HG02623 (cell line): ENCODE measurements around the gene TRAF3IP1.
"Not testable (repeated sequence)": the region's sequence is repeated elsewhere in the genome, so short reads cannot be mapped to it uniquely, and the experiment has no call there.

Experiments
- ATAC-seq: cut with Tn5 transposase; IDR thresholded peaks from one replicate; pipeline ENCODE4 v1.9.1; 2021; ENCODE audit warnings: moderate library complexity; ENCODE audit not compliant: unreplicated experiment

TRAF3IP1 gene

DNA sequence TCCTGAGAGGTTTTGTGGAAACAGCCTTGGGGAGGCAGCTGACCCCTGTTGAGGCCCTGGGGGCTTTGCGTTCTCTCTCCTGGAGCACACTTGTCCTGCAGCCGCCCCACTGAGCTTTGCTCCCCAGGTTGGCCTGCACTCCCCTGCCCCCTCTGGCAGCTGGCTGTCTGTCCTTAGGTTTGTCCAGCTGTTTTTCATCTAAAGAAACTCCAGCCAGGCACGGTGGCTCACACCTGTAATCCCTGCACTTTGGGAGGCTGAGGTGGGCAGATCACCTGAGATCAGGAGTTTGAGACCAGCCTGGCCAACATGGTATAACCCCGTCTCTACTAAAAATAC, 84.9 kb downstream of the TRAF3IP1 start:
- not testable (repeated sequence) for ATAC-seq

DNA sequence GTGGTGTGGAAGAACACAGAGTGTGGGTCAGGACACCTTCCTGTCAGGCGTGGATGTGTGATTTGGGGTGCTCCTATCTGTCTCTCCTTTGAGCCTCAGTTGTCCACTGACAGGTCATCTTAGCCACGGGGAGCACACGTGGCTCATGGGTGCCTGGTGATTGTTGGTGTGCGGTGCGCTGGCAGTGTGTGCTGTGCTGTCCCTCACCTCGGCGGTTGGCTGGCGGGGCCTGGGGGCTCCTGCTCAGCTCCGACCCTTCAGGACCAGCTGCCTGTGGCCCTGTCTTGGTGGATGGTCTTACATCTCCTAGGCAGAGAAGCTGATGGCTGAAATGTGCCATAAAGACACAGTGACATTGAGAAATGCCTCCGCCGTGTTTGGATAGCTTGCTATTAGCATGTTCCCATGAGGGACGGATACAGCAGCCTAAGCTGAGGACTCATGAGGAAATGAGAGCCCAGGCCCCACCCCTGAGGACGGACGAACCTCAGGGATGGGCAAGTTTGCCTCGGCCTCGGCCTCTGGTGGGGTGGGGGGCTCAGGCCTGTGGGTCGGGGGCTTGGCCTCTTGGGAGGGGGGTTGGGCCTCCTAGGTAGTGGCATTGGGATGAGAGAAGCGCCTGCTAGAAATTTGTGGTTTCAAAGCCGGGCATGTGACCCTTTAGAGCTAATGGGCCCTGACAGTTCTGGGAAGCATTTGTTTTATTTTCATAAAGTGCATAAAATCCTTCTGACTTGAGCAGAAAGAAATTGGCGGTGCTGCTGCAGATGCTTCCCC, 86.1 kb downstream of the TRAF3IP1 start:
- no peak for ATAC-seq

DNA sequence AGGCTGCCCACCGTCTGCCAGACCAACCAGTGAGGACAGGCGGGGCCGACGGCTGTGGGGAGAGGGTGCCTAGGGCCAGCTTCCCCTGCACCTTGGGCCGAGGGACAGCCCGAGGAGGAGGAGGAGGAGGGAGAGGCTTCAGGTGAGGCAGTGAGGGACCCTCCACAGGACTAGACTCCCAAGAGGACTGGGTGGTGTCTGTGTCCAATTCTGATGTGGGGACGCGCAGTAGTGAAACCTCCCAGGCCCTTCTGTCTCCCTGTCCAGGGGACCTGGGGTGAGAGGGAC, 86.6 kb downstream of the TRAF3IP1 start:
- no peak for ATAC-seq

DNA sequence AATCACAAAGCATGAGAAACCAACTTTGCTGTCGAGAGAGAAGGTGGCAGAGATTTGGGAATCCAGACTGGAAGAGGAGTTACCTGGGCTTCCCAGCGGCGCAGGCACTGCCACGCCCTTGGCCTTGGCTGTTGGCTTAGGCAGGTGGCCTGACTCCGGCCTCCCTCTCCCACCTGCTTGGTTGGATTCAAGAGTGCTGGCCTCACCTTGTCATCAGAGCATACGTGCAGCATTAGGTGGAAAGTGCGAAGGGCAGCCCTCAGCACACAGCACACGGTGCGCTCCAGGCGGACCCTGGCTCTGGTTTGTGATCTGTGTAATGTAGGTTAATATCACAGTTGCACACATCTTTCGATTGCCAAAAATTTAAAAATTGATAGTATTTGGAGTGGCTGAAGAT, 87.2 kb downstream of the TRAF3IP1 start:
- ATAC-seq: no peak

DNA sequence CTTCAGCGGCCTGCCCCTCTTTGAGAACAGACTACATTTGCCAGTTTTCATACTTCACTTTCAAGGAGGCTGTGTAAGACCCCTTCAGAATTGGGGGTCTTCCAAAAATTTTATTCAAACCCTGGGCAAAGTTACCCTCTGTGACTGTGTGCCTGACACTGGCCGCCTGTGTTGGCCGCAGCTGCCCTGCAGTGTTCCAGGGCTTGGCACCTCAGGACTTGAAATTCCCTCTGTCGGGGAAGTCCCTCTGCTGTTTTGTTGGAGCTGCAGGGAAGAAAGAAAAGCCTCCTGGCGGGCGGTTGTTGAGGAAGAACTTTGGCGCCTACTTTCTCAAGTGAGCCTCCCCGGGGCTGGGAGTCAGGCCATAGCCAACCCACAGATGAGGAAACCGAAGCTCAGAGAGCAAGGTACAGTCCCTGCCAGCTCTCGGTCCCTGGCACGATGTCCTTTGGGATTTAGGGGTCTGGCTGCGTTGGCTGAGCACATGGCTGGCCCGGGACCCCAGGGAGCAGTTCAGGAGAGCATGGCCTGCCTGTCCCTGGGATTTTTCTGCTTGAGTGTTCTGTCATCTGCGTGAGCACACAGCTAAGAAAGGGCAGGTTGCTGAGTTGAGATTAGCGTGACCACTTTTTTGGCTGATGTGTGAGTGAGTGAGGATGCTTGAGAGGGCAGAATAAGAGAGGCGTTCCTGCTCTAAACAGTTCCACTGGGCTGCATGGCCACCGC, 88.5 kb downstream of the TRAF3IP1 start:
- no peak for ATAC-seq

DNA sequence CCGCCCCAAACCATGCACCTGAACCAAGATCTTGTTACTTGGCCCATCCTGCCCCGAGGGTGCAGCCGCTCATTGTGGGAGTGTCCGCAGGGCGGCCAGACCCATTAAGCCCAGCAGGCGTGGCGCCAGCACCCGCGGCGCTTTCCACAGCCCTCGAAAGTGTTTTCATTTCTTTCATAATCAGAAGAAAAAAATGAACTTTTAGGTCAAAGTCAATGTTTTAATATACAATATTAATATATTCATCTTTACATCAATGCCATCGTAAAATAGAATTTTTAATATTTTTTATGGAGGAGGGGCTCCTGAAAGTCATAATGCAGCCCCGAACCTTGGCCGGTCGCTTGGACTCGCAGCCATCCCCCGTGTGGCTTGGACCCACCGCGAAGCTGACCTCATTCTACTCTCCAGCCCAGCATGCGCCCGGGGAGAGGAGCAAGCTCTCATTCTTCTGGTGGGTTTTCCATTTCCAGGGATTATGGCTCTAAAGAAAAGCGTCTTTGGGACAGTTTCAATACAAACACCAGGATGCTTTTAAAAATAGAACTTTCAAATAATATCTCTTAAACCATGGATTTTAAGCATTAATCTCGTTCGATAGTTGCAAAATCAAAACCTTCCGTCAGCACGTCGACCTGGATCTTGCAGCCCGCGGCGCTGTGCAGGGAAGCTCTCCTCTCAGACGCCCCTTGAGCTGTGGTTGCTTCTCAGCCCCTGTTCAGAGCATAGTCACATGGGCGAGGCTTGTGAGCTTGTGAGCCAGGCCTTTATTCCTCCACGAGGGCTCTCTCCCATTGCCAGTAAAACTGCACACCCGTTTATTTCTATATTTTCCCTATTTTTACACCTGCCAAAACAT, 89.3 kb downstream of the TRAF3IP1 start:
- no peak for ATAC-seq

DNA sequence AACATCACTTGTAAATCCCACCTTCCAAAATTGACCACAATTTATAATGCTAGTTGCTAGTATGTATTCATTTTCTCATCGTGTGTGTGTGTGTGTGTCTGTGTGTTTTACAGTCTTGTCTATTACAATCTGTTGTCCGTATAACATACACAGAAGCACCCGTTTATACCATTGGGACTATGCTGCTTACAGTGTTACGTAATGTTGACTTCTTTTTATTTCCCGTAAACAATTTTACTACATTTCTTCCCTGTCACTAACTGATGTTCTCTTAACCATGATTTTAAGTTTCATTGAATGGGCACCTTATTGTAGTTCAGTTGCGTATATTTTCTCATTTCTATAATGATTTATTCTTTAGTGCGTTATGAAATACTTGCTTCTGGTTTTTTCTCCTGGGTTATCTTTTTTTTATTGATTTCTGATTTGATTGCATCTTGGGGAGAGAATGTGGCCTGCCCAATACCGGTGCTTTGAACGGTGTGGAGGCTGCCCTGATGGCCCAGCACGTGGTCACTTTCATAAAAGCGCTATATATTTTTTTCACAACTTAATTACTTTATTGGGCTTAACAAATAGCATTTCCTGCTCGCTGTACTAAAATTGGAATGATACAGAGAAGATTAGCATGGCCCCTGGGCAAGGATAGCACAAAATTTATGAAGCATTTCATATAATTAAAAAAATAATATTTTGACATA, 91.9 kb downstream of the TRAF3IP1 start:
- ATAC-seq: no peak

DNA sequence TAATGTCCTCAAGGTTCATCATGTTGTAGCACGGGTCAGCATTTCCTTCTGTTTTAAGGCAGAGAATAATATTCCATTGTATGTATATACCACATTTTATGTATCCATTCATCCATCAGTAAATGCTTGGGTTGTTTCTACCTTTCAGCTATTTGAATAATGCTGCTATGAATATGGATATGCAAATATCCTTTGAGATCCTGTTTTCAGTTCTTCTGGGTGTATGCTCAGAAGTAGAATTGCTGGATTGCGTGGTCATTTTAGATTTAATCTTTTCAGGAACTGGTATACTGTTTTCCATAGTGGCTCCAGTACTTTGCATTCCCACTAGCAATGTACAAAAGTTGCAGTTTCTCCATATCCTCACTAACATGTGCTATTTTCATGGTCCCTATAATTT, 93.0 kb downstream of the TRAF3IP1 start:
- no peak for ATAC-seq

DNA sequence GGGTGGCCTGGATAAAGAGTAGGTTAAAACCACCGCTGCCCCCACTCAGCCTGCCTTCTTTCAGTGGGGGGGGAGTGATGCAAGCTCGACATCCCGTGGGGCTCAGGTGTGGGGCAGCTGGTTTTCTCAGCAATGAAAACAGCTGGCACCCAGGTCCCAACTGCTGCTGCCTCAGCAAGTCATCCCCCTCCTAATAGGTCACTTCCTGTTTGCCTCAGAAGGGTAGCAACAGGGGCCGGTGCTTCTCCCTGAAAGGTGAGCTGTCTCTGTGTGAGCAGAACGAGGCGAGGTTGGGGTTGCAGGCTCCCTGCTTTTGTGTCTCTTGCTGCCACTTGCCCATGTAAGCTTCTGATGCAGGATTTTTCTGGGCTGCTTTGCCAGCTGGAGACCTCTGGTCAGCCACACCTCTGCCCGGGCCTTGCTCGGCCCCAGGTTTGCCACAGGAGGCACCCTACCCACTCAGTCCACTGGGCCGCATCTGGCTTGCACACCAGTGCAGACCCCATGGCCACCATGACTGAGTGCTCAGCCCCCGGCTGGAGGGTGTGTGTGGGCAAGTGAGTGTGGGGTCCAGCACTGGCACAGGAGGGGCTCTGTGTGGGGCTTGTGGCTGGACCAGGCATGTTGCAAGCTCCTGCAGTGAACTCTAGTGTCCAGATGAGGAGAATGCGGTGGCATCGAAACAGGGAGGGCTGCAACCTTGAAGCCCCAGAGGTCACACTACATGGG, 94.9 kb downstream of the TRAF3IP1 start:
- ATAC-seq: no peak

DNA sequence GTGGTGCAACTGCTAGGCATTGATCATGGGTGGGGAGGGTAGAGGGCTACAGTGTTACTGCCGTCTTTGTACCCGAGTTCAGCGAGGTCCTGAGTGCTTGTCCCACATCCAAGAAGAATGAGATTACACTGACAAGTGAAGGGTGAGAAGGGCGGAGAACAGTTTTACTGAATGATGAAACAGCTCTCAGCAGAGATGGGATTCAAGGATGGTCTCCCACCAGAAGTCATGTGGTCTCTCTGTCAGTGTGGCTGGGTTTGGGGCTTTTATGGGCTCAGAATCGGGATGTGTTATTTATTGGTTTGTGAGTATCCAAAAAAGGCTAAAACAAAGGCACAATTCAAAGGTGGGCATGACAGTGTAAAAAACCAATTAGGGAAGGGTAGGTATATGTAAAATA, 95.6 kb downstream of the TRAF3IP1 start:
- ATAC-seq: no peak

DNA sequence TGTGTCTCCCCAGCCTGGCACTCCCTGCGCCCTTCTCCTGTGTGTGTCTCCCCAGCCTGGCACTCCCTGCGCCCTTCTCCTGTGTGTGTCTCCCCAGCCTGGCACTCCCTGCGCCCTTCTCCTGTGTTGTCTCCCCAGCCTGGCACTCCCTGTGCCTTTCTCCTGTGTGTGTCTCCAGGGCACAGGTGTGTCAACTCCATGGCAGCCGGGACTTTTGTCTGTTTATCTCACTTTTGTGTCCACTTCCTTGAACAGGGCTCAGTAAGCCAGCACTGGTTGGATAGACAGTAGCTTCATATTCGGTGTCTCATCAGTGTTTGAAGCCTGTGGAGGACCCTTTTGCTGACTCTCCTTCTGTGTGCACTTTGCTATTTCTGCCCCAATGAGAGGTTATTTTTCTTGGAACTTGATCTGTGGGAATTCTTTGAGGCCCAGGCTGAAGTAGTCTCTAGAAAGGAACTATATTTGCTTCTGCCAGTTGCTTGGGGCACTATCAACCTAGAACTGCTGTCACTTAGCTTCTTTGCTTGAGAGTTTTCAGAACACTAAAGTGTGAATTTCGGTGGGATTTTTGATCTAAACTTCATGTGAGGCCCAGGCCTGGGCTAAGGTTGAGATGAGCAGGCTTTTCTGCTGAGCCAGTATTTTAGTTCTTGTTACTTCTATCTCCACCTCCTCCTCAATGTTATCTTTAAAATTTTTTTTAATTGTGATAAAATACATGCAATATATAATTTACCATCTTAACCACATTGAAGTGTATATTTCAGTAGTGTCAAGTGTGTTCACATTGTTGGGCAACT, 98.1 kb downstream of the TRAF3IP1 start:
- no peak for ATAC-seq

DNA sequence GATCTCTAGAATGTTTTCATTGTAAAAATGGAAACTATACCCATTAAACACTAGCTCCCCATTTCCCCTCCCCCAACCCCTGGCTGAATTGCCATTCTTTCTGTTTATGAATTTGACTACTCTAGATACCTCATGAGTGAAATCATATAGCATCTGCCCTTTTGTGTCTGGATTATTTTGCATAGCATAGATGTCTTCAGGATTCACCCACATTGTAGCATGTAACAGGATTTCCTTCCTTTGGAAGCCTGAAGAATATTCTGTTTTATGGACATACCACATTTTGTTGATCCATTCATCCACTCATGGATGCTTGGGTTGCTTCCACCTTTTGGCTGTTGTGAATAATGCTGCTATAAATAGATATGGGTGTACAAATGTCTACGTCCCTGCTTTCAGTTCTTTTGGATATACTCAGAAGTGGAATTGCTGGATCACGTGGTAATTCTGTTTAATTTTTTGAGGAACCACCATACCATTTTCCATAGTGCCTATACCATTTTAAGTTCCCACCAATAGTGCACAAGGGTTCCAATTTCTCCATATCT, 98.8 kb downstream of the TRAF3IP1 start:
- ATAC-seq: no peak

DNA sequence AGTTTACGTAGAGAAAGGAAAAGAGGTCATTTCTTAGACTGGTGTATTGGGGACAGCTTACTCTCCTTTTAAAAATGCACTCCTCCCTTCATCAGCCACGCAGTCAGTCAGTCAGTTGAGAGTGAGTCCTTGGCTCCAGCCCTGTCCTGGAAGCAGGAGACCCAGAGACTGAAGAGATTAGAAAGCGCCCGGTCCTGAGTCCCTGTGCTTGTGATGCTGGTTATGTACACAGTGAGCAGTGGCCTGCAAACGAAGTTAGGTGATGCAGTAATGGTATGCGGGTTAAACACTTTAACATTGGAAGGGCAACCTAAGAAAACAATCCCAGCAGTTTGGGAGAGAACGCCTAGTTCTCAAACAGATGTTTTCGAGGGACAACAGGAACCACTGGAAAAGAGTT, 100.1 kb downstream of the TRAF3IP1 start:
- no peak for ATAC-seq

DNA sequence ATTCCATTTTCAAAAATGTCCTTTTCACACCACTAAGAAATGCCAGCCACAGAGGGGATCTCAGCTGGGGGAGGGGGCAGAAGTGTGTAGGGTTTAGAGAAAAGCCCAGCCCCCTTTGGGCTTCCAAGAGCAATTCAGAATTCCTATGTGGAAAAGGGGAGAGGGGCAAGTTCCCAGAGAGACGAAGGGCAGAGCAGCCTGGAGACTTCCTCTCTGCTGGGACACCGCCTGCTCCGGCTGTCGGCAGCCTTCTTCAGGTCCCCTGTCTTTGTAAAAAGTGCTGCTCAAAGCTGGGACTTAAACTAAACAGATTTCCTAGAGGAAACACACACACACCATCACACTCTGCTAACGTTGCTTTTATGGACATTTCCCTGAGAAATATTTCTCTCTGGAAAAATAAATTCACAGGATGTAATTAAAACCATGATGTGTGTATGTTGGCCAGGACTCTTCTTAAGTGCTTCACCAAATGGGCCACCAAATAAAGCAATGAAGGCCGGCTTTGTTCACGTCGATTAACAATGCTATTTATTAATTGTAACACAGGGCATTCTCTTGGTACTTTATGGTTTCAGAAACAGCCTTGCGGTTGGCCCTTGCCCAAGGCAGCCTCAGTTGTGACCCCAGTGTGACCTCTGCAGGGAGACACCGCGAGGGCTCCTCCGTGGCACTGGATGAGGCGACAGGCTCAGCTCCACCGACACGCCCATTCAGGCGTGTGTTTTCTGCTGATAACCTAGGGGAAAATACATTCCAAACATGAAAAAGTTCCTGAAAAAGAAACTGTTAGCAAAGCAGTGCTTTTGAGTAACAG, 100.8 kb downstream of the TRAF3IP1 start:
- ATAC-seq: no peak

DNA sequence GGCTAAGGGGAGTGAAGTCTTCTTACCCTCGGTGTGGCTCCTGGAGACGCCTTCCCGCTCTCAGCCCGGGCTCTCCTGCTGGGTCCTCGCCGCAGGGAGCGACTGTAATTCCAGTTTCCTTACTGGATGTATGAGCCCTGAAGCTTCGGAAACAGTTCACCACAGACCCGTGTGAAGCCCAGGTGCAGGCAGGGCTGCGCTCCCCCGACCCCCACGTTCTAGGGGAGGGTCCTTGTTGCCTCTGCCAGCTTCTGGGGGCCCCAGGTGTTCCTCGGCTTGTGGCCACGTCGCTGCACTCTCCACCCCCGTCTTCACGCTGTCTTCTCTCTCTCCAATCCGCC, 101.3 kb downstream of the TRAF3IP1 start:
- no peak for ATAC-seq

DNA sequence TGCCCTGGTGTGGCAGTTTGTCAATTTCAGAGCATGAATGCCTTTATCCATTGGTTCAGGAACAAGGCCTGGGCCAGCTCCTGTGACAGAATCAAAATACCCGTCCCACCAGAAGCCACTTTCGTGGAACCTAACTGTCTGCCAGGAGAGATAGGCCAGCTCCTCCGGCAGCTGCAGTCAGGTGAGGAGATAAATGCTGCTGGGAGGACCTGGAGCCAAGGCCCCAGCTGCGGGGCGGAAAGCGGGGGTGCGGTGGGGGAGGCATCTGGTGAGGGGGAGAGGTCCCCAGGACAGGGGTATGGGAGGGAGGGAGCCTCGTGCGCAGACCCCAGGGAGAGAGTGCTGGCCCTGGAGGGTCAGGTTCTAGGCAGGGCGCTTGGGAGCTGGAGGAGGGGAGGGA, 102.0 kb downstream of the TRAF3IP1 start:
- no peak for ATAC-seq

DNA sequence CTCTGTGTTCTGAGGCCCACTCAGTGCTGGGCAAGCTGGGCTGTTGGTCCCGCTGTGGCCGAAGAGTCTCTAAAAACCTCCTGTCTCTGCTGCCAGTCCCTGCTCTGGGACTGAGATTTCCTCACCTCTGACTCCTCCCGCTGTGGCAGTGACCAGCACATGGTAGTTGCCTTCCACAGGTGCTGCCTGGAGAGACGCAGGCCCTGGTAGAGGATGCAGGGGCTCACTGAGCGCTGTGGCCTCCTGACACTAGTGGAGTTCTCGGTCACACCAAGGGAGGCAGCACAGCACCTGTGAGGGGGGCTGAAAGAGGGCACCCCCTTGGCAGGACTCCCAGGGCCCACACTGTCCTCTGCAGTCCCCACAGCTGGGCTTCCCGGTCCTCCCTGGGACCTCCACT, 102.6 kb downstream of the TRAF3IP1 start:
- ATAC-seq: no peak

DNA sequence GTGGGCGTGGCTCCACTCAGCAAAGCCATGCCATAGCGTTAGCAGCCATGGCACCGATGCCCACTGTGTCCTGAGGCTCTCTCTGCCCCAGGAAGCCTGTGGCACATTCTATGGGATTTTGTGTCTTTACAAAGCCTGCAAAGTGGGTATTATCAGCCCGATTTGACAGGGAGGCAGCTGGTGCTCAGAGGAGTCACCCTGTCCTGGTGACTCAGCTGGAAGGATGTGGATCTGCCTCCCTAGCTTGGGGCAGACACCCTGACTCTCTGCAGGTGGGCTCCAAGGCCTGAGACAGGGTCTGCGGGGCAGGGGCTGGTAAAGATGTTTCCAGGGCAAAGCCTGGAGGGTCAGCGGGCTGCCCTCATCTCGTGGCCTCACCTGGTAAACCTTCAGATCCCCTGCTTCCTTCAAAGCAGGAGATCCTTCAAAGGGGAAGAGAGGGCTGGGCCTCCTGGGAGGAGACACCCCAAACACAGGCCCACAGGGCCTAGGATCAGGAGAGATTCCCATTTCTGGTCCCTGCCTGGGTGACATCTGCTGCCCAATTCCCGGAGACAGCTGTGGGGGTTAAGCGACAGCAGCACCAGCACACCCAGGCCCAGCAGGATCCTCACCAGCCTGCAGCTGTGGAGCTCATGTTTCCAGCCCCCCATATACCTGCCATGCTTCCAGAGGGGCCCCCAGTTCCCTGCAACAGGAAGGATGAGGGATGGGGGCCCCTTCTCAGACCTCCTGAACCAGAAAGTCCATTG, 103.4 kb downstream of the TRAF3IP1 start:
- no peak for ATAC-seq
